HG03457 (cell line): ENCODE measurements around the gene ARPC4.
"Not testable (repeated sequence)": the region's sequence is repeated elsewhere in the genome, so short reads cannot be mapped to it uniquely, and the experiment has no call there.

Source experiments
- ATAC-seq: cut with Tn5 transposase; IDR thresholded peaks from one replicate; pipeline ENCODE4 v1.9.1; 2021; ENCODE audit warnings: moderate number of reproducible peaks; ENCODE audit not compliant: unreplicated experiment

The ARPC4 gene

DNA sequence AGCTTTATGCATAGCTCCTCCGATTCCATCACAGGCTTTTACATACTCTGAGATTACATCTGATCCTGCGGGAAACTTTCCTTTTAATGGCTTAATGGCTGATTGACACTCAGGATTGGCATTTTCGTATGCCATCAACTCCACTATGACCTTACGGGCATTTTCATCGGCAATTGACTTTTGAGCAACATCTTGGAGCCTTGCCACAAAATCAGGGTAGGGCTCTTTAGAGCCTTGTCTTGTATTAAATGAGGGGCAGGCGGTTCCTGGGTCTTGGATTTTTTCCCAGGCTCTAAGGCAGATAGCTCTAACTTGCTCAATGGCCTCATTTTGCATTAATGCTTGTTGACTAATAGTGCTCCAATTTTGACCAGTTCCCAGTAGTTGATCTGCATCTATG, 59.0 kb downstream of the ARPC4 start:
- ATAC-seq, result not testable (repeated sequence)

DNA sequence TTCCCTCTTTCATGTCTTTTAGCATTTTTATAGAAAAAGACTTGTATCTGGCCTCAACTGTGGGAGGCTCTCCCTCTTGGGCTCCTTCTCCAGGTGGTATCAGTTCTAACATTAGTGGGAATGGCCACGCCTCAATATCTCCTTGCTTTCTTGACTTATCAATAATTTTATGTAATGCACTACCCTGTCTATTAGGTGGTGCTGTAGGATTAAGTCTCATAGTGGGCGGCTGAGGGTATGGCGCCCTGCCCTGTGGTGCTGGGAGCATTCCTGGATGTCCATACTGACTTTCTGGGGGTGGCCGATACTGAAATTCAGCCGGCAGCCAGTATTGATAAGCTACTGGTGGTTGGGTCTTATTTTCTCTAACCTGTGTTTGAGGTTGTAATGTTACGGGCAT, 59.6 kb downstream of the ARPC4 start:
- ATAC-seq, result no peak

DNA sequence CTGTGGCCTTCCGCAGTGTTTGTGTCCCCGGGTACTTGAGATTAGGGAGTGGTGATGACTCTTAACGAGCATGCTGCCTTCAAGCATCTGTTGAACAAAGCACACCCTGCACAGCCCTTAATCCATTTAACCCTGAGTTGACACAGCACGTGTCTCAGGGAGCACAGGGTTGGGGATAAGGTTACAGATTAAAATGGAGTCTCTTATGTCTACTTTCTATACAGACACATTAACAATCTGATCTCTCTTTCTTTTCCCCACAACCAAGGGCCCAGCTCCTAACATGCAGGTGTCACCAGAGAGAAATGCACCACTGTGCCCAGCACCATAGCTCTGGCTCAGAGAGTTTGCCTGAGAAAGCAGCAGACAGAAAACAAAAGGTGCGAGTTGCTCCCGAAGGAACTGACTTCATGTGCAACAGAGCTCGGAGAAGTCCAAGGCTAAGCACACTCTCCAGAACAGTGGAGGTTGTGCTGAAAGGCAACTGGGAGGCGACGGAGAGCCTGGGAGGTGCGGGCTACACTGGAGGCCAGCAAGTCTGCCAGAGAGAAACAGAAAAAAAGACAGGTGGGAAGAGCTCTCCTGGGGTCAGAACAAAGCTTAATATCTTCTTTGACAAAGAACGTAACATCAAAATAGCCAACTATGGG, 61.5 kb downstream of the ARPC4 start:
- ATAC-seq, result not testable (repeated sequence)

- no peak for ATAC-seq
Observed at GRCh38 chr3:9855594-9855993, 62.7 kb downstream of the ARPC4 start.
